DND-41 (cell line): ENCODE measurements around the gene HIGD1C.

ENCODE experiments used
- EZH2 ChIP-seq: IDR thresholded peaks from 3 replicates; pipeline ENCODE4 v1.6.1; 2012; ENCODE audit warnings: borderline replicate concordance, low read depth, mild to moderate bottlenecking, moderate library complexity, low read length, inconsistent platforms; ENCODE audit not compliant: severe bottlenecking
- TF ChIP-seq, protein P1 (sequence below): IDR thresholded peaks from 2 replicates; pipeline ENCODE4 v1.5.1; 2012; ENCODE audit warnings: borderline replicate concordance, low read length, moderate library complexity, mild to moderate bottlenecking; ENCODE audit not compliant: poor library complexity, severe bottlenecking; ENCODE audit errors: extremely low read depth

DNA sequence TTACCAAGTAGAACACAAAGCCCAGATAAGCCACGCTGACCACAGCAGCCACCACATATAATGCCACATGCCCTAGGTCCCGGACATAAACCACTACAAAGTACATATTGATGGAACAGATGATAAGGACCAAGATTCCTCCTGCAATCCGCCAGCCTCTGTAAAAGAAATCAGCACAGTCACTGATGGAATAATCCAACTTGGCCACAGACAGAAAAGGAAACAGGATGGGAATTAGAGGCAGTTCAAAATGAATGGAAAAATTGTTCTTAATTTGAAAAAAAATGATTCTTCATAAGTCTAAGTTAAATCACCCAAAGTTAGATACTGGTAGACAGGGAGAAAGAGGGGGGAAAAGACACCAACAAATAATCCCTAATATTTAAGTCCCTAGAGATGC lies 38.4 kb downstream of the HIGD1C start:
- TF ChIP-seq, protein P1, sequence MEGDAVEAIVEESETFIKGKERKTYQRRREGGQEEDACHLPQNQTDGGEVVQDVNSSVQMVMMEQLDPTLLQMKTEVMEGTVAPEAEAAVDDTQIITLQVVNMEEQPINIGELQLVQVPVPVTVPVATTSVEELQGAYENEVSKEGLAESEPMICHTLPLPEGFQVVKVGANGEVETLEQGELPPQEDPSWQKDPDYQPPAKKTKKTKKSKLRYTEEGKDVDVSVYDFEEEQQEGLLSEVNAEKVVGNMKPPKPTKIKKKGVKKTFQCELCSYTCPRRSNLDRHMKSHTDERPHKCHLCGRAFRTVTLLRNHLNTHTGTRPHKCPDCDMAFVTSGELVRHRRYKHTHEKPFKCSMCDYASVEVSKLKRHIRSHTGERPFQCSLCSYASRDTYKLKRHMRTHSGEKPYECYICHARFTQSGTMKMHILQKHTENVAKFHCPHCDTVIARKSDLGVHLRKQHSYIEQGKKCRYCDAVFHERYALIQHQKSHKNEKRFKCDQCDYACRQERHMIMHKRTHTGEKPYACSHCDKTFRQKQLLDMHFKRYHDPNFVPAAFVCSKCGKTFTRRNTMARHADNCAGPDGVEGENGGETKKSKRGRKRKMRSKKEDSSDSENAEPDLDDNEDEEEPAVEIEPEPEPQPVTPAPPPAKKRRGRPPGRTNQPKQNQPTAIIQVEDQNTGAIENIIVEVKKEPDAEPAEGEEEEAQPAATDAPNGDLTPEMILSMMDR = no peak
- TF ChIP-seq EZH2 = no peak
